ENCODE data around the gene DNAH17.

DNAH17 gene

GRCh38 chr17:78573955-78574354 lies 3.2 kb downstream of the DNAH17 start:
- no peak for DNase-seq

GRCh38 chr17:78572239-78573205 lies 4.7 kb downstream of the DNAH17 start:
- no peak for DNase-seq

- DNase-seq = no peak
Measured at GRCh38 chr17:78571329-78571728, 5.9 kb downstream of the DNAH17 start.

- DNase-seq = no peak
Measured at GRCh38 chr17:78568494-78569115, 8.6 kb downstream of the DNAH17 start.

GRCh38 chr17:78567991-78568390 lies 9.2 kb downstream of the DNAH17 start:
- no peak for DNase-seq

GRCh38 chr17:78566947-78567346 lies 10.2 kb downstream of the DNAH17 start:
- no peak for DNase-seq

- no peak for DNase-seq
Measured at GRCh38 chr17:78563189-78564145, 13.7 kb downstream of the DNAH17 start.

GRCh38 chr17:78562734-78563133 lies 14.5 kb downstream of the DNAH17 start:
- DNase-seq = no peak

GRCh38 chr17:78561166-78561565 lies 16.0 kb downstream of the DNAH17 start:
- no peak for DNase-seq

- no peak for DNase-seq
Measured at GRCh38 chr17:78560731-78561130, 16.5 kb downstream of the DNAH17 start.

GRCh38 chr17:78559749-78560368 lies 17.3 kb downstream of the DNAH17 start:
- no peak for DNase-seq

GRCh38 chr17:78558989-78559388 lies 18.2 kb downstream of the DNAH17 start:
- DNase-seq = no peak

GRCh38 chr17:78558181-78558850 lies 18.9 kb downstream of the DNAH17 start:
- no peak for DNase-seq

GRCh38 chr17:78557598-78558039 lies 19.6 kb downstream of the DNAH17 start:
- no peak for DNase-seq

- DNase-seq = no peak
Measured at GRCh38 chr17:78556812-78557211, 20.4 kb downstream of the DNAH17 start.

GRCh38 chr17:78555746-78556401 lies 21.3 kb downstream of the DNAH17 start:
- DNase-seq = no peak

GRCh38 chr17:78550464-78550863 lies 26.7 kb downstream of the DNAH17 start:
- no peak for DNase-seq

- DNase-seq = no peak
Measured at GRCh38 chr17:78548725-78549124, 28.5 kb downstream of the DNAH17 start.

GRCh38 chr17:78547035-78547434 lies 30.2 kb downstream of the DNAH17 start:
- no peak for DNase-seq

- no peak for DNase-seq
Measured at GRCh38 chr17:78546476-78546875, 30.7 kb downstream of the DNAH17 start.

All from KG1 (cell line).